ENCODE measurements around the gene ABCC8.

The ABCC8 gene

DNA sequence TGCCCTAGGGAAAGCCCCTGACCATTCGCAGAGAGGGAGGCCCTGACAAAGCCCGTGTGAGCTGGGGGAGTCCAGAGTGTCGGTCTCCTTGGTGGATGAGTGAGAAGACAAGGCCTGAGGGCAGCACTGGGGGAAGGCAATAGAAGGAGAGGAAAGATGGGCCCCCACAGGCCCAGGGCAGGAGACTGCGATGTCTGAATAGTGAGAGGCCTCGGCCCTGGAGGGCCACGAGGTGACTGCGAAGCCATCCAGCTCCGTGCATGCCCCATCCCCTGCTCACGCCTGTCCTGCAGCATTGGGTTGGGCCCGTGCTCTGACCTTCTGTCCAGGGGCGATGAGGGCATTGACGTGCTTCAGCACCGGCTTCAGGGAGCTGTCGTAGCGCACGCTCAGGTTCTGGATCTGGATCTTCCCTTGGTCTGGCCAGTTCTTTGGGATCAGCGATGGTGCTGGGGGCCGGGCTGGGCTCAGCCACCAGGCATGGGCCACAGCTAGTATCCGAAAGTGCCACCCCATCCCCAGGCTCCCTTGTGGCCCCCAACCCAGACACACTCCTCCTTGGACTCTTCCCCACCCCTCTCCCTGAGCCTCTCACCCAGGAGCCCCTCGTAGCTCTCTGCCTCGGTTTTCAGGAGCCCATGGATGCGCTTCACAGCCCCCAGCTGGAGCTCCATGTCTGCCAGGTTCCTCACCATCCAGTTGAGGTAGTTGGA lies 79.9 kb downstream of the ABCC8 start:
- Histone ChIP-seq H3K36me3 (ENCODE audit: control insufficient read depth in 1 of 2, insufficient read depth in 2 of 2, low read depth in 1 of 2, low read length in 2 of 2) (no peaks in the 10 kb centered on the region), H3K18ac (ENCODE audit: low read depth in 1 of 2, low read length in 2 of 2) (no peak overlapping the region), H4K8ac (ENCODE audit: low read length) (no peak overlapping the region), H3K9ac (ENCODE audit: low read length) (no peak overlapping the region), H3K4me1 (ENCODE audit: control insufficient read depth, insufficient read depth, low read depth, low read length) (no peaks in the 10 kb centered on the region), H3K27ac (ENCODE audit: low read length, poor library complexity, severe bottlenecking) (no peak overlapping the region), H3K9me3 (ENCODE audit: control insufficient read depth, low read length) (no peaks in the 10 kb centered on the region), H3K4ac (ENCODE audit: low read depth in 1 of 2, low read length in 2 of 2) (no peak overlapping the region), H3K14ac (ENCODE audit: low read length in 2 of 2) (no peak overlapping the region), H2AFZ (ENCODE audit: low read depth, low read length) (no peak overlapping the region), H4K91ac (ENCODE audit: low read length) (no peak overlapping the region), H3K23ac (ENCODE audit: low read length in 2 of 2) (no peak overlapping the region), H2AK5ac (ENCODE audit: low read length, severe bottlenecking) (no peak overlapping the region), H3K27me3 (ENCODE audit: control insufficient read depth in 1 of 2, insufficient read depth in 1 of 2, low read length in 2 of 2) (peaks cover 20 to 55% of the 10 kb centered on the region in 2 experiments), H3K79me1 (replicated peaks; ENCODE audit: low read length, poor library complexity, severe bottlenecking) (no peaks in the 10 kb centered on the region), H2BK120ac (ENCODE audit: low read depth, low read length) (no peak overlapping the region), H3K4me2 (ENCODE audit: low read length, poor library complexity, severe bottlenecking) (no peak overlapping the region), H3K4me3 (ENCODE audit: insufficient read depth in 1 of 2, low read depth in 1 of 2, low read length in 2 of 2) (no peak overlapping the region), H2BK15ac (ENCODE audit: low read depth, poor library complexity, severe bottlenecking) (no peak overlapping the region), H2BK5ac (ENCODE audit: low read depth, low read length, poor library complexity, severe bottlenecking) (no peak overlapping the region), H2BK12ac (ENCODE audit: low read length in 2 of 2) (no peak overlapping the region)
- no peak for DNase-seq
- 89% methylated on average over 22 of the region's 22 CpGs for WGBS

DNA sequence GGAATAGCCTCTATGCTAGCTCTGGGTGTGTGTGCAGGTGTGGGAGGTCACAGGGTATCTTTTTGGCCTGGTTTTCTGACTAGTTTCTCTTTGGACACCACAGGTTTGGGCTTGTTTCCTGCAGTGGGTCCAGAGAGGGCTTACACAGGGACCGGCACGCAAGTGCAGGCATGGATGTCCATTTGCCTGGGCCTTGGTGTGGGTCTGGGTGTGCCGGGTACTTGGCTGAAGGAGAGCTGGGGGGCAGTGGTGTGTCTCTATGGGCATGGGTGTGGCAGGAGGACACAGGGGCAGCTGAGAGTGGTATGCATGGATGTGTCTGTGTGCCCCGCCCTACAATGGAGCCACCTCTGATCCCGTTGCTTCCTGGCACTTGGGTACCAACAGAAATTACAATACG lies 80.7 kb downstream of the ABCC8 start:
- no peaks in the 10 kb centered on the region for H3K36me3 ChIP-seq (ENCODE audit: control insufficient read depth in 1 of 2, insufficient read depth in 2 of 2, low read depth in 1 of 2, low read length in 2 of 2)

DNA sequence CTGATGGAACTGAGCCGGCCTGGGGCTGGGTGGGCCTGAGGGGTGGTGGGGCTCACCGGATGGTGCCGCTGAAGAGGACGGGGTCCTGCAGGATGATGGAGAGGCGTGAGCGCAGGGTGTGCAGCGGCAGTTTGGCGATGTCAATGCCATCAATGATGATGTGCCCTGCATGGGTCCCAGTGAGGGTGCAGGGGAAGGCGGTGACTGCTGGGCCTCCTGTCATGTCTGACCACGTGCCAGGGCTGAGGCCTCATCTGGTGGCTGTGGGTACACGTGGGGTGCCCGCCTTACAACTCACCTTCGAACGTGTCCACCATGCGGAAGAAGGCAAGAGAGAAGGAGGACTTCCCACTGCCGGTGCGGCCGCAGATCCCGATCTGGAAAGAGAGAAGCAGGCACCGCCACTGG lies 81.1 kb downstream of the ABCC8 start:
- Histone ChIP-seq H2BK12ac (ENCODE audit: low read length in 2 of 2) (no peak overlapping the region), H3K9ac (ENCODE audit: low read length) (no peak overlapping the region), H2AK5ac (ENCODE audit: low read length, severe bottlenecking) (no peak overlapping the region), H3K9me3 (ENCODE audit: control insufficient read depth, low read length) (no peaks in the 10 kb centered on the region), H3K18ac (ENCODE audit: low read depth in 1 of 2, low read length in 2 of 2) (no peak overlapping the region), H3K4me1 (ENCODE audit: control insufficient read depth, insufficient read depth, low read depth, low read length) (no peaks in the 10 kb centered on the region), H3K14ac (ENCODE audit: low read length in 2 of 2) (no peak overlapping the region), H2BK120ac (ENCODE audit: low read depth, low read length) (no peak overlapping the region), H3K27me3 (ENCODE audit: control insufficient read depth in 1 of 2, insufficient read depth in 1 of 2, low read length in 2 of 2) (peaks cover 27 to 62% of the 10 kb centered on the region in 2 experiments), H3K4me2 (ENCODE audit: low read length, poor library complexity, severe bottlenecking) (no peak overlapping the region), H3K27ac (ENCODE audit: low read length, poor library complexity, severe bottlenecking) (no peak overlapping the region), H3K79me1 (replicated peaks; ENCODE audit: low read length, poor library complexity, severe bottlenecking) (no peaks in the 10 kb centered on the region), H4K91ac (ENCODE audit: low read length) (no peak overlapping the region), H2BK15ac (ENCODE audit: low read depth, poor library complexity, severe bottlenecking) (no peak overlapping the region), H2BK5ac (ENCODE audit: low read depth, low read length, poor library complexity, severe bottlenecking) (no peak overlapping the region), H3K36me3 (ENCODE audit: control insufficient read depth in 1 of 2, insufficient read depth in 2 of 2, low read depth in 1 of 2, low read length in 2 of 2) (no peaks in the 10 kb centered on the region), H3K23ac (ENCODE audit: low read length in 2 of 2) (no peak overlapping the region), H3K4ac (ENCODE audit: low read depth in 1 of 2, low read length in 2 of 2) (no peak overlapping the region), H3K4me3 (ENCODE audit: insufficient read depth in 1 of 2, low read depth in 1 of 2, low read length in 2 of 2) (no peak overlapping the region), H2AFZ (ENCODE audit: low read depth, low read length) (no peak overlapping the region), H4K8ac (ENCODE audit: low read length) (no peak overlapping the region)
- 89% methylated on average over 20 of the region's 20 CpGs for WGBS
- no peak for DNase-seq

More for the DNA sequence above, 80.7 kb downstream of the ABCC8 start:
- H4K8ac ChIP-seq (ENCODE audit: low read length), result no peak overlapping the region
- no peak overlapping the region for H2AFZ ChIP-seq (ENCODE audit: low read depth, low read length)
- no peak overlapping the region for H2BK120ac ChIP-seq (ENCODE audit: low read depth, low read length)
- no peak overlapping the region for H2AK5ac ChIP-seq (ENCODE audit: low read length, severe bottlenecking)
- WGBS, result 92% methylated on average over 6 of the region's 6 CpGs
- no peak overlapping the region for H3K18ac ChIP-seq (ENCODE audit: low read depth in 1 of 2, low read length in 2 of 2)
- no peak overlapping the region for H2BK5ac ChIP-seq (ENCODE audit: low read depth, low read length, poor library complexity, severe bottlenecking)
- peaks cover 23 to 60% of the 10 kb centered on the region in 2 experiments for H3K27me3 ChIP-seq (ENCODE audit: control insufficient read depth in 1 of 2, insufficient read depth in 1 of 2, low read length in 2 of 2)
- no peak overlapping the region for H2BK12ac ChIP-seq (ENCODE audit: low read length in 2 of 2)
- no peak overlapping the region for H3K23ac ChIP-seq (ENCODE audit: low read length in 2 of 2)
- no peak overlapping the region for H3K4ac ChIP-seq (ENCODE audit: low read depth in 1 of 2, low read length in 2 of 2)
- H3K4me2 ChIP-seq (ENCODE audit: low read length, poor library complexity, severe bottlenecking), result no peak overlapping the region
- DNase-seq, result no peak
- H3K9me3 ChIP-seq (ENCODE audit: control insufficient read depth, low read length), result no peaks in the 10 kb centered on the region
- H4K91ac ChIP-seq (ENCODE audit: low read length), result no peak overlapping the region
- H3K4me1 ChIP-seq (ENCODE audit: control insufficient read depth, insufficient read depth, low read depth, low read length), result no peaks in the 10 kb centered on the region
- H3K4me3 ChIP-seq (ENCODE audit: insufficient read depth in 1 of 2, low read depth in 1 of 2, low read length in 2 of 2), result no peak overlapping the region
- H3K79me1 ChIP-seq (replicated peaks; ENCODE audit: low read length, poor library complexity, severe bottlenecking), result no peaks in the 10 kb centered on the region
- no peak overlapping the region for H3K27ac ChIP-seq (ENCODE audit: low read length, poor library complexity, severe bottlenecking)
- H3K9ac ChIP-seq (ENCODE audit: low read length), result no peak overlapping the region
- H3K14ac ChIP-seq (ENCODE audit: low read length in 2 of 2), result no peak overlapping the region
- no peak overlapping the region for H2BK15ac ChIP-seq (ENCODE audit: low read depth, poor library complexity, severe bottlenecking)

DNA sequence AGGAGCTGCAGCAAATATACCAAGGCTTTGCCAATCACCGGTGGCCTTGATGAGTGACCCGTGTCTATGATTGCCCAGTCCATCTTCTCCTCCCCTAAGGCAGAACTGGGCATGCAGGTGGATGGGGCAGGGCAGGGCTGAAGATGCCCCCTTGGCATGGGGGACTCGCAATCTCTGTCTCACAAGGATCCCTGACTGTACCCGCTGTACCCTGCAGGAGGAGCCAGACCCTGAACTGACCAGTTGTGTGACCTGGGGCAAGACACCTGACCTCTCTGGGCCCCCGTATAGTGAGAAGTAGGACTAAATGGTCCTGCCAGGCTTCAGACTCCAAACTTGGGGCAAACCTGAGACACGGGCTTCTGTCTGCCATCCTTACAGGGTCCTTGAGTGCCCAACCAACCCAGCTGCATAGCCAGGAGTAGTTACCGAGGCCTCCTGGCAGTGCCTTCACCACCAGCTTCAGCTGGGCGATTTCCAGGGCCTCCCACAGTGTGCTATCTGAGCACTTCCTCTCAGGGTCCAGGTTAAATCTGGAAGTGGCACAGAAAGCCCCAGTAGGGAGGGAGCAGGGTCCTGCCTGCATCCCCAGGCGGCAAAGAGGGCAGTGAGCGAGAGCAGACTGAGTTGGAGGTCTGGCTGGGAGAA lies 81.8 kb downstream of the ABCC8 start:
- DNase-seq, result no peak
- H3K79me1 ChIP-seq (replicated peaks; ENCODE audit: low read length, poor library complexity, severe bottlenecking), result no peaks in the 10 kb centered on the region
- H4K91ac ChIP-seq (ENCODE audit: low read length), result no peak overlapping the region
- H3K27ac ChIP-seq (ENCODE audit: low read length, poor library complexity, severe bottlenecking), result no peak overlapping the region
- WGBS, result 78% methylated on average over 10 of the region's 10 CpGs
- H3K9ac ChIP-seq (ENCODE audit: low read length), result no peak overlapping the region
- H3K23ac ChIP-seq (ENCODE audit: low read length in 2 of 2), result no peak overlapping the region
- peaks cover 34 to 62% of the 10 kb centered on the region in 2 experiments for H3K27me3 ChIP-seq (ENCODE audit: control insufficient read depth in 1 of 2, insufficient read depth in 1 of 2, low read length in 2 of 2)
- no peak overlapping the region for H2BK15ac ChIP-seq (ENCODE audit: low read depth, poor library complexity, severe bottlenecking)
- no peak overlapping the region for H2BK5ac ChIP-seq (ENCODE audit: low read depth, low read length, poor library complexity, severe bottlenecking)
- H2AFZ ChIP-seq (ENCODE audit: low read depth, low read length), result no peak overlapping the region
- H2BK12ac ChIP-seq (ENCODE audit: low read length in 2 of 2), result no peak overlapping the region
- no peak overlapping the region for H3K4ac ChIP-seq (ENCODE audit: low read depth in 1 of 2, low read length in 2 of 2)
- no peak overlapping the region for H3K14ac ChIP-seq (ENCODE audit: low read length in 2 of 2)
- no peaks in the 10 kb centered on the region for H3K9me3 ChIP-seq (ENCODE audit: control insufficient read depth, low read length)
- H3K4me3 ChIP-seq (ENCODE audit: insufficient read depth in 1 of 2, low read depth in 1 of 2, low read length in 2 of 2), result no peak overlapping the region
- no peak overlapping the region for H4K8ac ChIP-seq (ENCODE audit: low read length)
- H2BK120ac ChIP-seq (ENCODE audit: low read depth, low read length), result no peak overlapping the region
- no peak overlapping the region for H3K18ac ChIP-seq (ENCODE audit: low read depth in 1 of 2, low read length in 2 of 2)
- peaks cover 1% of the 10 kb centered on the region for H3K4me1 ChIP-seq (ENCODE audit: control insufficient read depth, insufficient read depth, low read depth, low read length)
- no peaks in the 10 kb centered on the region for H3K36me3 ChIP-seq (ENCODE audit: control insufficient read depth in 1 of 2, insufficient read depth in 2 of 2, low read depth in 1 of 2, low read length in 2 of 2)
- no peak overlapping the region for H3K4me2 ChIP-seq (ENCODE audit: low read length, poor library complexity, severe bottlenecking)
- H2AK5ac ChIP-seq (ENCODE audit: low read length, severe bottlenecking), result no peak overlapping the region
